Measurements from ENCODE around the gene ETS1. TPM values are rescaled to one million over a fixed set of nuclear protein-coding genes. Genes with fewer than 3 reads are reported as not detected.
A peak's percentile ranks its signal among the peaks of the same experiment; 100 is the strongest.

Gene ETS1
- polyA plus RNA-seq, 1 donor (not counting 4 experiments of a cell fraction or from before 2014, with no cell fraction given): 41.0 TPM

DNA sequence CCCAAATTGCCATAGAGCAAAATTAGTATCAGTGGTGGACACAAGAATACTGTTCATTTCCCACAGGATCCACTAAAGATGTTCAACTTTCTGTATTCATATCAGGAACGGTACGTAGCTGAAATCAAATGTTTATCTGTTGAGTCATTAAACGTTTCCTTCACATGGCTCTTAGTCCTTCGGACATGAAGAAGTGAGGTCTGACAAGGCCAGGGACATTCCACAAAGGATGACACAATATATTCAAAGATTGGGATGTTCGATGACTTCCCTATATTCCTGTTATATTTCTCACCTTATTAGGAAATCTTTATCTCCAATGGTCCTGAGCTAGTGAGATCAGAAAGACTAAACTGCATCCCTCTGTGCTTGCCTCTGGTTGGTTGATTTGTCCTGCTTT, 129.0 kb downstream of the ETS1 start:
- peaks cover 21 to 31% of the 10 kb centered on the region in 2 experiments for H3K36me3 ChIP-seq (ENCODE audit: control insufficient read depth in 2 of 2, extremely low read depth in 1 of 2, insufficient read depth in 2 of 2, low read length in 2 of 2)
- no peaks in the 10 kb centered on the region for H3K27me3 ChIP-seq (ENCODE audit: control insufficient read depth, extremely low read depth, insufficient read depth, low read length)
- no peak overlapping the region for H3K9ac ChIP-seq (ENCODE audit: control insufficient read depth, extremely low read depth, insufficient read depth, low read length)
- H3K4me1 ChIP-seq (ENCODE audit: control insufficient read depth, extremely low read depth, insufficient read depth, low read length): peaks cover 9% of the 10 kb centered on the region
- no peak overlapping the region for H3K4me3 ChIP-seq (ENCODE audit: control insufficient read depth in 2 of 3, extremely low read depth in 1 of 3, insufficient read depth in 2 of 3, low read depth in 1 of 3, low read length in 3 of 3)
- dilution Hi-C loops (cut with MboI; ENCODE audit: extremely low pct_ligation_motif_present, low sequenced_read_pairs): no loop called here
- no peaks in the 10 kb centered on the region for H4K20me1 ChIP-seq (ENCODE audit: control insufficient read depth, extremely low read depth, insufficient read depth, low read length)
- no peaks in the 10 kb centered on the region for H3K79me2 ChIP-seq (ENCODE audit: control insufficient read depth, insufficient read depth, low read length)
- no peaks in the 10 kb centered on the region for H3K9me3 ChIP-seq (ENCODE audit: control insufficient read depth, low read depth, low read length)
- H2AFZ ChIP-seq (ENCODE audit: control insufficient read depth, low read length): no peak overlapping the region
- no peak for DNase-seq (ENCODE audit: low read depth, low spot score)
- FAIRE-seq: peak; percentile 29
- TF ChIP-seq CTCF (optimal IDR thresholded peaks at IDR 0.05 in 1 of 3, IDR thresholded peaks at IDR 0.05 in 1 of 3, conservative IDR thresholded peaks at IDR 0.05 in 1 of 3; ENCODE audit: extremely low read depth in 1 of 3, insufficient read depth in 2 of 3, low read length in 3 of 3): no peak
- TF ChIP-seq EZH2 (IDR thresholded peaks at IDR 0.05; ENCODE audit: low read length): no peak
- H3K4me2 ChIP-seq (ENCODE audit: control insufficient read depth, extremely low read depth, insufficient read depth, low read depth, low read length): no peak overlapping the region
- H3K9me1 ChIP-seq (ENCODE audit: control insufficient read depth, extremely low read depth, insufficient read depth, low read length): no peaks in the 10 kb centered on the region
- no peak overlapping the region for H3K27ac ChIP-seq (ENCODE audit: control insufficient read depth, insufficient read depth, low read length)

DNA sequence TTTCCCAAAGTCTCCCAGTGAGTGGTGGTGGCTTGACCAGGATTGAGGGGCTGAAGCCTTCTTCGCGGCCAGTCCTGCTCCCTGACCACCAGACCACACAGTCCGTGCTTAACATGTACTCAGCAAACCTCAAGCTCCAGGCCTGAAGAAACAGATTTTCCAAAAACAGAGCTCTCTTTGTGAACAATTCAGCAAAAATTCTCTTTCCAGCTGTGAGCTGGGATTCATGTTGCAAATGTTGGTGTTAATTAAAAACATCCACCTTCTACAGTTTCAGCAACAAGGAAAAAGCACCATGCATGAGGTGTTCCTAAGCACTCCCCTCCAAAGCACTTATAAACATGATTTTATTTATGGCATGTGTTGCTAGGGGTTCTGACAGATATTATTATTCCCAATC, 129.5 kb downstream of the ETS1 start:
- no peaks in the 10 kb centered on the region for H3K79me2 ChIP-seq (ENCODE audit: control insufficient read depth, insufficient read depth, low read length)
- FAIRE-seq: no peak
- no peak overlapping the region for H3K9ac ChIP-seq (ENCODE audit: control insufficient read depth, extremely low read depth, insufficient read depth, low read length)
- no peaks in the 10 kb centered on the region for H4K20me1 ChIP-seq (ENCODE audit: control insufficient read depth, extremely low read depth, insufficient read depth, low read length)
- TF ChIP-seq CTCF (optimal IDR thresholded peaks at IDR 0.05 in 1 of 3, IDR thresholded peaks at IDR 0.05 in 1 of 3, conservative IDR thresholded peaks at IDR 0.05 in 1 of 3; ENCODE audit: extremely low read depth in 1 of 3, insufficient read depth in 2 of 3, low read length in 3 of 3) (no peak), EZH2 (IDR thresholded peaks at IDR 0.05; ENCODE audit: low read length) (no peak)
- H3K27me3 ChIP-seq (ENCODE audit: control insufficient read depth, extremely low read depth, insufficient read depth, low read length): no peaks in the 10 kb centered on the region
- peaks cover 13% of the 10 kb centered on the region for H3K4me1 ChIP-seq (ENCODE audit: control insufficient read depth, extremely low read depth, insufficient read depth, low read length)
- dilution Hi-C loops (cut with MboI; ENCODE audit: extremely low pct_ligation_motif_present, low sequenced_read_pairs): no loop called here
- no peak overlapping the region for H3K27ac ChIP-seq (ENCODE audit: control insufficient read depth, insufficient read depth, low read length)
- no peak for DNase-seq (ENCODE audit: low read depth, low spot score)
- H3K9me3 ChIP-seq (ENCODE audit: control insufficient read depth, low read depth, low read length): no peaks in the 10 kb centered on the region
- no peak overlapping the region for H2AFZ ChIP-seq (ENCODE audit: control insufficient read depth, low read length)
- H3K36me3 ChIP-seq (ENCODE audit: control insufficient read depth in 2 of 2, extremely low read depth in 1 of 2, insufficient read depth in 2 of 2, low read length in 2 of 2): peaks cover 17 to 27% of the 10 kb centered on the region in 2 experiments
- no peak overlapping the region for H3K4me2 ChIP-seq (ENCODE audit: control insufficient read depth, extremely low read depth, insufficient read depth, low read depth, low read length)
- no peaks in the 10 kb centered on the region for H3K9me1 ChIP-seq (ENCODE audit: control insufficient read depth, extremely low read depth, insufficient read depth, low read length)
- H3K4me3 ChIP-seq (ENCODE audit: control insufficient read depth in 2 of 3, extremely low read depth in 1 of 3, insufficient read depth in 2 of 3, low read depth in 1 of 3, low read length in 3 of 3): no peak overlapping the region

All from keratinocyte (primary cell).